HG03520 (cell line): ENCODE data around the gene PDE10A.

Experiments
- ATAC-seq: cut with Tn5 transposase; IDR thresholded peaks from one replicate; pipeline ENCODE4 v1.9.1; 2021; ENCODE audit warnings: mild to moderate bottlenecking, moderate library complexity; ENCODE audit not compliant: unreplicated experiment

The PDE10A gene

GRCh38 chr6:165678904-165679303 is 15.9 kb upstream of the PDE10A start:
- no peak for ATAC-seq

- ATAC-seq = no peak
Observed at GRCh38 chr6:165678429-165678828, 15.4 kb upstream of the PDE10A start.

GRCh38 chr6:165677091-165677490 is 14.1 kb upstream of the PDE10A start:
- no peak for ATAC-seq

GRCh38 chr6:165676435-165677068 is 13.5 kb upstream of the PDE10A start:
- ATAC-seq = no peak

GRCh38 chr6:165675120-165675519 is 12.1 kb upstream of the PDE10A start:
- ATAC-seq = no peak

GRCh38 chr6:165674155-165675029 is 11.4 kb upstream of the PDE10A start:
- no peak for ATAC-seq

GRCh38 chr6:165671222-165671768 is 8.3 kb upstream of the PDE10A start:
- no peak for ATAC-seq

GRCh38 chr6:165668951-165669350 is 5.9 kb upstream of the PDE10A start:
- ATAC-seq = no peak

- ATAC-seq = no peak
Observed at GRCh38 chr6:165665384-165665672, 2.3 kb upstream of the PDE10A start.

- ATAC-seq = no peak
Observed at GRCh38 chr6:165664559-165665383, 1.7 kb upstream of the PDE10A start.

- no peak for ATAC-seq
Observed at GRCh38 chr6:165663736-165664558, 906 bp upstream of the PDE10A start.

GRCh38 chr6:165663377-165663735 is 315 bp upstream of the PDE10A start:
- ATAC-seq = no peak

GRCh38 chr6:165662041-165662748 is 846 bp downstream of the PDE10A start:
- ATAC-seq = no peak

GRCh38 chr6:165661664-165662025 is 1.4 kb downstream of the PDE10A start:
- ATAC-seq = no peak

GRCh38 chr6:165660857-165661663 is 2.0 kb downstream of the PDE10A start:
- no peak for ATAC-seq

GRCh38 chr6:165659945-165660856 is 2.8 kb downstream of the PDE10A start:
- ATAC-seq = no peak

GRCh38 chr6:165658395-165659058 is 4.5 kb downstream of the PDE10A start:
- no peak for ATAC-seq

GRCh38 chr6:165657325-165657680 is 5.7 kb downstream of the PDE10A start:
- ATAC-seq = no peak
